Measurements from ENCODE around the gene ZBTB24.

- no peak for TF ChIP-seq CTCF (IDR thresholded peaks at IDR 0.05)
- no peak for TF ChIP-seq POLR2A (IDR thresholded peaks at IDR 0.05; ENCODE audit: low read depth)
These were observed 35.9 kb downstream of the ZBTB24 start for GRCh38 chr6:109447087-109447486.
